Measurements from ENCODE around the gene HADH.

HADH gene

DNA sequence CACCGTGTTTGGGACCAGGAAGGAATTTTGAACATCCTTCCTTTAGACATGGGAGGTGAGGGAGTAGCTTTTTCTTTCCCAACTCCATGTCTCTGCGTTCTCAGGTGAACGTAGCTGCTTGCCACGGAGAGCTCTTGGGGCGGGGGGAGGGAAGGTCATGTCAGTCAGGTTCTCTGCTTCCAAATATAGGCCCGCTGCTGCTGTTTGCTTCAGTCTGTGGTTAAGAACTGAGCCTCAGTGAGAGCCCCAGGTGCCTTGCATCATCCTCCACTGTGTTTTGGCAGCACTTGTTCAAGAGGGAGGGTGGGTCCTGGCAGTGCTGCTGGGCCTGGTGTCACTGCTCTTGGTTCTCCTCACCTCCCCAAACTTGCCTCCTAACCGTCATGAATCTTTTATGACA, 46.5 kb downstream of the HADH start:
- in situ Hi-C loops (cut with HindIII; ENCODE audit: low sequenced_read_pairs): no loop called here
- no peak overlapping the region for H3K4me3 ChIP-seq (ENCODE audit: low read depth, low read length)
- TF ChIP-seq, protein P1, sequence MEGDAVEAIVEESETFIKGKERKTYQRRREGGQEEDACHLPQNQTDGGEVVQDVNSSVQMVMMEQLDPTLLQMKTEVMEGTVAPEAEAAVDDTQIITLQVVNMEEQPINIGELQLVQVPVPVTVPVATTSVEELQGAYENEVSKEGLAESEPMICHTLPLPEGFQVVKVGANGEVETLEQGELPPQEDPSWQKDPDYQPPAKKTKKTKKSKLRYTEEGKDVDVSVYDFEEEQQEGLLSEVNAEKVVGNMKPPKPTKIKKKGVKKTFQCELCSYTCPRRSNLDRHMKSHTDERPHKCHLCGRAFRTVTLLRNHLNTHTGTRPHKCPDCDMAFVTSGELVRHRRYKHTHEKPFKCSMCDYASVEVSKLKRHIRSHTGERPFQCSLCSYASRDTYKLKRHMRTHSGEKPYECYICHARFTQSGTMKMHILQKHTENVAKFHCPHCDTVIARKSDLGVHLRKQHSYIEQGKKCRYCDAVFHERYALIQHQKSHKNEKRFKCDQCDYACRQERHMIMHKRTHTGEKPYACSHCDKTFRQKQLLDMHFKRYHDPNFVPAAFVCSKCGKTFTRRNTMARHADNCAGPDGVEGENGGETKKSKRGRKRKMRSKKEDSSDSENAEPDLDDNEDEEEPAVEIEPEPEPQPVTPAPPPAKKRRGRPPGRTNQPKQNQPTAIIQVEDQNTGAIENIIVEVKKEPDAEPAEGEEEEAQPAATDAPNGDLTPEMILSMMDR (IDR thresholded peaks at IDR 0.05; ENCODE audit: low read depth, low read length): no peak
- DNase-seq (ENCODE audit: low read depth, low spot score): no peak

DNA sequence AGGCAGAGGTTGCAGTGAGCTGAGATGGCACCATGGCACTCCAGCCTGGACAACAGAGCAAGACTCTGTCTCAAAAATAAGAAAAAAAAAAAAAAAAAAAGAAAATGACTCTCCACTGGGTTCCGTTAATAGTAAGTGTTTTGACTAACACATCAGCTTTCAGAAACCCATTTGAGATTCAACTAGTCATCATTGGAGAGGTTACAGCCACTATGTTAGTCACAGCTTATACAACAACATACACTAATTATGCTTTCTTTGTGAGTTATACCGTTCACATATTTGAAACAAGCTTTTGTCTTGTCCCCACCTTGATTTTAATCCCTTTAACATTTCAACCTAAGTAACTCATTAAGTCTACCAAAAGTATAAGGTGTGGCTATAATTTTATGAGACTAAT, 48.2 kb downstream of the HADH start:
- DNase-seq (ENCODE audit: low read depth, low spot score): no peak
- H3K4me3 ChIP-seq (ENCODE audit: low read depth, low read length): no peak overlapping the region
- TF ChIP-seq, protein P1 (IDR thresholded peaks at IDR 0.05; ENCODE audit: low read depth, low read length): no peak
- in situ Hi-C loops (cut with HindIII; ENCODE audit: low sequenced_read_pairs): no loop called here

DNA sequence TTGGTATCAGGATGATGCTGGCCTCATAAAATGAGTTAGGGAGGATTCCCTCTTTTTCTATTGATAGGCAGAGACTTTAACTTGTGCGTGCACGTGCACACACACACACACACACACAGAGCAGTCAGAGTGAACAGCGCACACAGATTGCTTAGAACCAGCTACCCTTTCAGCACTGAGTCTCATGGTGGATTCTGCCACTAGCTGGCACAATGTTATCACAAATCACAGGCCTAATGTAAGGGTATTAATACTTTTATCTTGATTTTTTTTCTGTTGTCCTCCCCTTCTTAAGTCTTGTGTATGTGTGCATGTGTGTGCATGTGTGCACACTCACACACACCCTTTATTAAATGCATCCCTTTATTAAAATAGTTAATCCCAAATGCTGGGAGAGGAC, 53.2 kb downstream of the HADH start:
- in situ Hi-C loops (cut with HindIII; ENCODE audit: low sequenced_read_pairs): no loop called here
- TF ChIP-seq, protein P1 (IDR thresholded peaks at IDR 0.05; ENCODE audit: low read depth, low read length): no peak
- DNase-seq (ENCODE audit: low read depth, low spot score): no peak

DNA sequence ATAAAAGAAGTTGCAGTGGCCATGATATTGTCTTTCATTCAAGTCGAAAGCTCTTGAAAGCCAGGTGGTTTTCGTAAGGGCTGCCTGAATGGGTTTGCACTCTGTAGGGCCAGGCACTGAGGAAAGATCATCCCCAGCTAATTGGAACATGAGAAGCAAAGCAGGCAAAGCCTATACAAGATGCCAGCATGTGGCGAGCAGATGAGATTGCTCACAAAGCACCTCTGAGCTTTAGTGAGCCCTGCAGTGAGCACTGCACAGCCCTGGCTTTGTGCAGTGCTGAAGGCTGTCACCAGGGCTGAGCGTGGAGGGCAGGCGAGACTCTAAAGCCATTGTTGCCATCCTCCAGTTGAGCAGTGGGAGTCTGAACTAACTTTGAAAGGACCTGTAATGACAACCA, 53.8 kb downstream of the HADH start:
- DNase-seq (ENCODE audit: low read depth, low spot score): no peak
- TF ChIP-seq, protein P1 (IDR thresholded peaks at IDR 0.05; ENCODE audit: low read depth, low read length): no peak
- in situ Hi-C loops (cut with HindIII; ENCODE audit: low sequenced_read_pairs): no loop called here
- no peak overlapping the region for H3K4me3 ChIP-seq (ENCODE audit: low read depth, low read length)

More for the DNA sequence above, 53.2 kb downstream of the HADH start:
- no peak overlapping the region for H3K4me3 ChIP-seq (ENCODE audit: low read depth, low read length)

DNA sequence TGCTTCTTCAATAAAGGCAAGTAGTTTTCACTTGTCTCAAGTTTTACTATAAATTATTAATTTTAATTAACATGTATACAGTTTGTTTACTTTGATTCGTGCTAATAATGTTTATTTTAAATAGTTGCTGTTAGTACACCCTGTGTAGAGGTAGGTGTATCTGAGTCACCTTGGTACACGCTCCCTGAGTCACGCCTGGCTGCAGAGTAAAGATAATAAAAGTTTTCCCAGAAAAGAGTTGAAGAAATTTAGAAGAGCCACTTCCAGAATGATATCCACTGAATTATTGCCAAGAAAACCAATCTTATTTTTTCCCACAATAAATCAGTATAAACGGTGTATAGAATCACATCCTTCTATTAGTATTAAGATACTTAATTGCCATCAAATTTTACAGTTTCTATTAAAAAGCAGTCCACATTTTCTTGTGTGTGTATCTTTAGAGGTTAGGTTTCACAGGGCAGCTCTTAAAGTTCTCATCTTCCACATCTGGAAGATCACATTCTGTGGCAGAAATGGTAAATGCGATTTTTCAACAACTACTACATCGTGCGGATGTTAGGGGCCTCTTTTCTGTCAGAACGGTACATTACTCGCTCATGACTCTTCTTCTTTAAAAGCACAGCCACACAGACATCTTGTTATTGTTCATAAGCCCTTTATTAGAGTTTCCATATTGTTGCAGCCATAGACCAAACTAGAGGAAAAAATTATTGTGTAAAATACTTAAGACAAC, 55.4 kb downstream of the HADH start:
- no peak overlapping the region for H3K4me3 ChIP-seq (ENCODE audit: low read depth, low read length)
- in situ Hi-C loops (cut with HindIII; ENCODE audit: low sequenced_read_pairs): no loop called here
- DNase-seq (ENCODE audit: low read depth, low spot score): no peak
- TF ChIP-seq, protein P1 (IDR thresholded peaks at IDR 0.05; ENCODE audit: low read depth, low read length): no peak

DNA sequence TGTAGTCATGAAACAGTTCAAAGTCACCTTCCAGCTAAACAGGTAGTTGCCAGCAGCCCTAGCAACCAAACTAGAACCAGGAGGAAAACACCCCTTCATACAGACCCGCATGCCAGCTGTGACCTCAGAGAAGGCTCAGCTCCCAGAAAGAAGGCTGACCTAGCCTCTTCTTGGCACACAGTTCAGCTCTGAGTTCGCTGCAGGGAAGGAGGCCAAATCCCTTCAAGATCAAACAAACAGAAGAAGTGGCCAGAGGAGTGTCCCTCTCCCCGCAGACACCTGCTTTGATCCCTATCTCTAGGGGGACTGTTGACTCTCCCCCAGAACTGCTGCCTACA, 56.0 kb downstream of the HADH start:
- peak; percentile 29 for DNase-seq (ENCODE audit: low read depth, low spot score)
- no peak overlapping the region for H3K4me3 ChIP-seq (ENCODE audit: low read depth, low read length)
- in situ Hi-C loops (cut with HindIII; ENCODE audit: low sequenced_read_pairs): no loop called here
- TF ChIP-seq, protein P1 (IDR thresholded peaks at IDR 0.05; ENCODE audit: low read depth, low read length): no peak

Measured in astrocyte of the spinal cord (primary cell).